Mucosa of stomach (tissue), 1 donor: ENCODE data around the gene GNL2.
"Not testable (repeated sequence)": the region's sequence is repeated elsewhere in the genome, so short reads cannot be mapped to it uniquely, and the experiment has no call there.

ENCODE experiments used
- H3K27me3 ChIP-seq: one replicate; pipeline ENCODE4 v1.7.0; 2013; ENCODE audit warnings: mild to moderate bottlenecking, low read length; ENCODE audit not compliant: control insufficient read depth, insufficient read depth
- H3K36me3 ChIP-seq: one replicate; pipeline ENCODE4 v1.7.0; 2013; ENCODE audit warnings: low read length; ENCODE audit not compliant: control insufficient read depth, insufficient read depth
- H3K4me1 ChIP-seq: one replicate; pipeline ENCODE4 v1.7.0; 2013; ENCODE audit warnings: mild to moderate bottlenecking, low read length; ENCODE audit not compliant: control insufficient read depth, insufficient read depth
- H3K4me3 ChIP-seq: one replicate; pipeline ENCODE4 v1.7.0; 2013; ENCODE audit warnings: low read length
- H3K9ac ChIP-seq: one replicate; pipeline ENCODE4 v1.7.0; 2013; ENCODE audit warnings: mild to moderate bottlenecking, low read length, moderate library complexity
- H3K9me3 ChIP-seq: one replicate; pipeline ENCODE4 v1.7.0; 2013; ENCODE audit warnings: mild to moderate bottlenecking, low read length, moderate library complexity; ENCODE audit not compliant: control insufficient read depth
- donor health status: Pancreatic carcinoma.

GNL2 gene

GRCh38 chr1:37518241-37518640, 77.5 kb downstream of the GNL2 start:
- H3K27me3 ChIP-seq, H3K36me3 ChIP-seq, H3K4me3 ChIP-seq, H3K4me1 ChIP-seq, H3K9me3 ChIP-seq, H3K9ac ChIP-seq: not testable (repeated sequence)

GRCh38 chr1:37517569-37517968, 78.2 kb downstream of the GNL2 start:
- no peak overlapping the region for H3K9ac ChIP-seq
- no peaks in the 10 kb centered on the region for H3K36me3 ChIP-seq
- H3K9me3 ChIP-seq, result no peaks in the 10 kb centered on the region
- H3K4me3 ChIP-seq, result no peak overlapping the region
- no peaks in the 10 kb centered on the region for H3K27me3 ChIP-seq
- peaks cover 9% of the 10 kb centered on the region for H3K4me1 ChIP-seq
